NCI-H2227 treated with DMSO at 0.1 percent for 48 hours (cell line): ENCODE results near the gene APP.

Experiments used
- DNase-seq: peaks from one replicate; lab custom pipeline; 2025; lab: John Stamatoyannopoulos, UW

Gene APP

DNA sequence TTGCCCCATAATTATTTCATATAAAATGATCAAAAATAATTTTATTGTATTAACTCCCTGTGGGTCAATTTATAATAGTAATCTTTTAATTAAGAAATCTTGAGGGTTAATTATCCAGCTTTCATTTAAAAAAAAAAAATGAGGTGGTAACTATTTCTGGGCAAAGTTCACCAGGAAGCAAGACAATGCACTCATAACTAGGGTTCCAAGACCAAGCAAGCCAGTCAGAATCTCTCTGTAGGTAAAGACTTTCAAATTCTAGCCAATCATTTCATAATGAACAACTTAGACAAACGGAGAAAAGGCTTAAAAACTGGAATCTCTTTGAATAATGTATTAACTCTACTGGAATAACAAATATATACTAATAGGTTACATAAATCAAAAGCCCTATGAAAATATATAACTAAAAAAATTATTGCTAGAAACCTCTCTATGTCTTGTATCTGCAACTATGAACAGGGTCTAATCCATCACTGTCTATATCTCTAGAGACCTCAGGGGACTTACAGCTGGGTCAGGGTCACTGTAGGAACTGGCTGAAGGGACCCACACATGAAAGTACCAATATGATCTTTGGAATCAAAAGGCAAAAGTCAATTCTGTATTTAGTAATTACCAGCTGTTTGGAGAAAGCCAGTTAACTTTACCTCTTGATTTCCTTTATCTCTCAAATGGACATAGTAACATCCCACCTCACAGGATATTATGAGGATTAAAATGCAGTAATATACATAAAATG is 43.3 kb downstream of the APP start:
- DNase-seq, result no peak

DNA sequence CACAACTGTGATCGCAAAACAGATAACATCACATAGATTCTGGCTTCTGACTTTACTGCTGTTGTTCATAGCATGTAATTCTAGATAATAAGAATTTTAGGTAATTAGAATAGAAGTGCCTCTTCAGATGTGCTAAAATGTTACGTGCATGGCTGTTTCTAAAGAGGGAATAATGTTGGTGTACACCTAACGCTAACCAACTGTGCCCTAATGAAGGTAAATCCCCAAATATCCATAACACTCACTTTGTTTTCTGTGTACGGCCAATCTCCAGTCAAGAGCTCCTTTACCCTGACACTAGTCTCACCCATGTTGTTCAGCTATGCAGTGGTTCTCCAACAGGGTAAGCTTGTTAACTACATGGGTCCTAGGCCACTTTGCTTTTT is 44.4 kb downstream of the APP start:
- no peak for DNase-seq

DNA sequence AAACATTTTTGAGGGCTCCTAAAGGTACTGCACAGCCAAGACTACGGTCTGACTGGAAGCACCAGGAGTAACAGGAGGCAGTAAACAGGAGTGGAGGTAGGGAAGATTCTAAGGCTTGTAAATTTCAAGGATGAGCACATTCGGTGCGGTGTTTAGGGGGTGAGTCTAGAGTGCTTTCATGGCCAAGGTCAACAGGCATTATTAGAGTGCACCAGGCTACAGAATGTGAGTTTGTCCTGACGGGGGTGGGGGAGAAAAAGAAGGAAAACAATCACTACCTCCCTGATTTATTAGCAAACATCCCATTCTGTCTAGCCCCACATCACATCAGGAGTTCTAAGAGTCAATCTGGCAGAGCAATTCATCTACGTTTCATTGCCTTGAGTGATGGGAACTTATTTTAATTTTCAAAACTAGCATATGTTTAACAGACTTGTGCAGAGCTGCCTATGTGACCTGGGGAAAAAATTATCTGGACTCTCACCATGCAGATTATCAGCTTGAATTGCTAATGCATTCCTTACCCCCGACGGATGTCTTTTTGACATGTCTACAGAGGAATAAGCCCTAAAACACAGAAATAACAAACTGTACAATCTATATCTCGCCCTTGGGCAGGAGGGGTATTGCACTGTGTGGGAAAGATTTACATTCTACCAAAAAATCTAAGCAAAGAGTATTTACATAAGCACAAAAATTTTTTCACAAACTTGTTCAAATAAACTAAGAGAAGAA is 45.0 kb downstream of the APP start:
- no peak for DNase-seq

DNA sequence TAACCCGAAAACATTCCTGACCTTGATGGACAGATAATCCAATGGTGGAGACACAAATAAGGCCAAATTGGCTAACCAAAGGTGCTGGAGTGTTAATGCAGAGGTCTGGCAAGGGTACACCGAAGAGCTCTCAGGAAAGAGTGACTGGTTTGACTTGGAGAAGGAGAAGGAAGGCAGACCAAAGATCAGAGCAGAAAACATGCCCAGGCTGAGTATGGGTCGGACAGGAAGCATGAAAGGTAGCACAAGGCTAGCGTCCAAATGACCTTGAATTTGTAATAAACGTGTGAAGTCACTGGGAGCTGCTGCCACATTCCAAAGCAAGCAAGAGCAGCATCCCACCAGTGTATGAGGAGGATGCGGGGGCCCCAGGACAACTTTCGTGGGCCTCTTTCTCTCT is 45.7 kb downstream of the APP start:
- no peak for DNase-seq

DNA sequence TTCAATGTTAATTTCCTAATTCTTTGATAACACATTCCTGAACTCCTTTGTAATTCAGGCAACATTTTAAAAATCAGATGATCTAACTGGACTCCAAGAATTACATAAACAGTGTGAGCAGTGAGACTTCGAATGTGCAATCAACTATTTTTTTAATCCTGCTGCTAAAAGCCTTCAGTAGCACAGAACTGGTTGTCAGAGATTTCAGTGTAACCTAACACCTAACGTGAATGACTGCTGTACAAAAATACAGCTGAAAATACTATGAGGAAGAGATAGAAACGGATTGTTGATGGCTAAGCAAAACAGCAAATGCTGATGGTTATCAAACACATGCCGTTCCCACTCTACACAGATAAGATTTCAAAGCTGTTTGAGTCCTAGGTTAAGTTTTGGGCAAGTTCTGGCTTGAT is 46.1 kb downstream of the APP start:
- no peak for DNase-seq

DNA sequence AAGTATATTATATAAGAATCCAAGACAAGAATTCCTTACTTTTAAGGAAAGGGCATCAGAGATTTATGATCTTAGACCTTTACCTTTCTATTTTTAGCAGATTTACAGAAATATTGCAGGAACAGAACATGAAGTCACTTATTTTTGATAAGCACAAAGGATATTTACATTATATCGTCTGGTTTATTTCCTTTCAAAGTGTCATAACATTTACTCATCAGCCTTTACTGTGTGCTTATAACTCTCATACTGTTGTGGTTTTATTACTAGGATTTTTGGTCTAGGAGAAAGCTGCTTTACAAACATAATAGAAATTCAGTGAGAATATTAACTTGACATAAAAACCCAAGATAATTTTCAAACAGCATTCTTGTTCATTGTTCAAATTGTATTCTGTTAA is 47.6 kb downstream of the APP start:
- no peak for DNase-seq

DNA sequence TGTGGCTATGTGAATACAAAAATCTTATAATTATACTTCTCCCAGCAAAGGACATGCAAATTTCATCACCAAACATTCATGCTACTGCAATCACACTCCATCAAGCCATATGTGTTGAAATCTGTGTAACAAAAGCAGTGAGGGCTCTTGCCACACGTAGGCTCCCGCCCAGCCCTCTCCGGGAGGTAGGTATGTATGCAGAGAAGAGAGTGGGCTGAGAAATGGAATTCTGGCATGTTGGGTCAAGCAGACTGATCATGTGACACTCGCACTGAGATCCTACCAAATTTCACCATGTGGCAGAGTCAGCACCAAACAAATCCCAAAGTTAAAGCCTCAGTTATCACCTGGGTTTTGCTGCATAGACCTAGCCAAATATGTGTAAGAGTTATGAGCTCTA is 49.7 kb downstream of the APP start:
- no peak for DNase-seq

DNA sequence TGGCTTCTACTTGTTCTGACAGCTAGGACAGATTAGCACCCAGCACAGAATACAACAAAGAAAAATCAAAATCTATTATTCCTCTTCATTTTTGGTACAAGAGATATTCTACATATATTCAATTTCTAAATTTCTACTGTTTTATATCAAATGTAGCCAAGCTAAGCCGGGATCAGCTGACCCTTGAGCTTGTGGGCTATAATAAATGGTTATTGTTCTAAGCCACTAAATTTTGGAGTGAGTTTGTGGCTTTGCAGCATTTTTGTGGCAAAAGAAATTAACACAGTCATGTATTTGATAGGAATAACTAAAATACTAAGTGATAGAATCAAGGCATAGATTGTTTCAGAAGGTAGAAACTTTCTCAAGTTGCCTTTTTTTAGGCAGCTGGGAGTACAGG is 50.7 kb downstream of the APP start:
- DNase-seq, result no peak

DNA sequence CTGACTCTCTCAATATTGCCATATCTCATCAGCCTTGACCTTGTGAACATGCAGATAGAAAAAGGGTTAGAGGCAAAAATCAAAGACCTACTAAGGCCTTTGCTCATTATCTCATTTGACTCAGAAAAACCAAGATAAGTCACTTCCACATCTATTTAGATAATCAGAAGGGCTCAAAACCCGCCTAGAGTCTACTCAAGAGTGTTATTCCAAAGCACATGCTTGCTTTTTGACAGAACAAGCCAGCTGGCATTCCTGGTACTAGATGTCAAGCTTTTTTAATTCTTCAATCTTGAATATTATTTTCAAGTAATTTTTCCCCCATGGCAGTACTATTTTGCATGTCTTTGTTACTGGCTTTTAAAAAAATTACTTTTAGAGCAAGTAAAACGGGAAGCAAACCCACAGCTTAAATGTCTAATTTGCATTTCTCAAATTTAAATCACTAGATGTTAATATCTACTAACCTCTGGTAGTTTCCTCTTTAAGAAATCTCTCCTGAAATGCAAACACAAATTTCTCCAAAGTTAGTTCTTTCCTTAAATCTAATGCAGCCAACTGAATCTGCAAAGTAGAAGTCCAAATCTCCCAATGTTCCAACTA is 51.5 kb downstream of the APP start:
- DNase-seq, result no peak

DNA sequence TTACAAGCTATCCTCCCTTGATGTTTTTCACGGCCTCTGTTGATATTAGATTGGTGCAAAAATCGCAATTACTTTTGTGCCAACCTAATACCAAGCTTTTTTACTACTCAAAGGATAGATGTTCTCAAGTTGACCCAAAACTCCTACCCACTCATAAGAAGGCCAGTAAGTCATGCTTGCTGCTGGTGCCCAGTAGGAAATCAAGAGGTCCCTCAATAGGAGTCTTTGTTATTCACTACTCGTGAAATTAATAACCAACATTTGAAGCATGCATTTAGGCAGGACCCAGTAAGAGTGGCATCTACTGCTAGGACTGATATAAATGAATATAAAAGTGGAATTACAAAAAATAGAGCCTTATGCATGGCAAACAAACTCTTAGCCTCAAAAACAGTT is 52.6 kb downstream of the APP start:
- no peak for DNase-seq

DNA sequence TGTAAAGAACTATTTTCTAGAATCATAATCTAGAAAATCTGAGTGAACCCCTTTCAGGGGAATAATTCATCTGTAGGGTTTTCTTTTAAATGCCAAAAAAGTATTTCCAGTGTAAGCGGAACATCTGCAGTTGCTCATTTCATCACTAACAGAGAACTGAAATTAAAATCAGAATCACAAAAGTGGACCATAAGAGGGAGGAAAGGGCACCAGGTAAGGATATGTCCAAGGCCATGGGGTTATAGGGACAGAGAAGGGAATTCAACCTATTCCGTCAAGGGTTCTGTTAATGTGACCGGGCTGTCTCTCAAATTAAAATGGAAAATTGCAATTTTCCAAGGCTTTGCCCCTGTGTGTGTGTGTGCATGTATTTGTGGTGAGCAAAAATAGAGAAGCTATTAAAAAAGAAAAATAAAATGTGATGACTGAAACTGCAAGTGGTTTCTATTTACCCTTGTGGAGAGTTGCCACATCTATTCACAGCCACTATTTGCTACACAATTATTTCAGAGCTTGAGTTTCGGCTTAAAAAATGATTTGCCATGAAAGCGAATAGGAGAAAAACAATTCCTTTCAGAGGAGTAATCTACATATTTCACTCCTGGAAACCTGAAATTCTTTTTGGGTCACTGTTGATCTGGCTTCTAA is 53.1 kb downstream of the APP start:
- no peak for DNase-seq

DNA sequence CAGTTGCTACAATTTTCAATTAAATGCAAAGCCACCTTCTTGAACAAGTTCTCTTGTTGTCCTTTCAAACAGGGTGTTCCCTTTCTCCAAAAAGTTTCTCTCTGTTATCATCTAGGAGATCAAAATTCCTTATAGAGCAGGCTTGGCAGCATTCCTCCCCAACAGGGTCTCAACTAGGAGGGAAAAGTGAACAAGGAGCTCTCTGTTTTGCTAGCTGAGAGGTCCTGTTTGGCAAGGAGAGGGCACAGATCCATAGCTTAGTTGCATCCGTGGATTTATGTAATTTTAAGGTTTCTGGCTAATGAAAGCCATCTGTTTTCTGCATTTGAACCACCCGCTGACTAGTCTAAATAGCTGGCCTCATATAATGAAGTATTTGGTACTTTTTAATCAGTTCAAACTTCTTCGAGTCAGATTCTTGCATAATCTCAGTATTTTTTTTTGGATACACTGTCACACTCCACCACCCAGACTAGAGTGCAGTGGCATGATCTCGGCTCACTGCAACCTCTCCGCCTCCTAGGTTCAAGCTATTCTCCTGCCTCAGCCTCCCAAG is 54.0 kb downstream of the APP start:
- no peak for DNase-seq

DNA sequence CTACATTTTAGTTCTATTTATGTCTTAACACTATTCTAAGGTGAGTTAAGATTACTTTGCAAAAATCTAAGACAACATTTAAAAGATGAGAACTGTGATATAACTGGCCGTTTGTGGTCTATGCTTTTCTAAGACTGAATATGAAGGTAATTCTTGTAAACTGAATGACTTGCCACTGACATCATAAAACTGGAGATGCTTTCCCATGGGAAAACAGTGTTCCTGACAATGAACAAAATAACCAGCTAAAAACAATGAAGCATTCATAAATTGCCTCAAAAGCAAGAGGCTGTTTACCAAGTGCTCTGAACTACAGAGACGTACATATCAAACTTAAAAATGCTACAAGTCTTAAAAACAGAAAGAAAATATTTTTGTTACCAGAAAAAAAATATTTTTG is 54.7 kb downstream of the APP start:
- DNase-seq, result no peak

DNA sequence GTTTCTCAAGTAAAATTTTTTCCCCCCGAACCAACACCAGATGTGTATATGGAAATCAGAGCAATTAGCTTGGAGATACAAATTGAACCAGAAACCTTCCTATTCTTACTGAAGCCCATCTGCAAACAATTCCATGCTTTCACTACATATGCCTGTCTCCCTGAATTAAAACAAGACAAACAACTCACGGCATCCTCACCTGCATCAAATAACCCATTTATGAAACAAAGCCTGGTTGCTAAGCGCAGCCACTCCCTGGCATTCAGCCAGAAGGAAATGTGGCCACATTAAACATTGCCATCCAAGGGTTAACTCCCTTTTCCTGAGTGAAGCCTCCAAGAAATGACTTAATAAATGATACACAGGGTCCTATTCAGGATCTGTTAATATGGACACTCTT is 55.3 kb downstream of the APP start:
- no peak for DNase-seq

DNA sequence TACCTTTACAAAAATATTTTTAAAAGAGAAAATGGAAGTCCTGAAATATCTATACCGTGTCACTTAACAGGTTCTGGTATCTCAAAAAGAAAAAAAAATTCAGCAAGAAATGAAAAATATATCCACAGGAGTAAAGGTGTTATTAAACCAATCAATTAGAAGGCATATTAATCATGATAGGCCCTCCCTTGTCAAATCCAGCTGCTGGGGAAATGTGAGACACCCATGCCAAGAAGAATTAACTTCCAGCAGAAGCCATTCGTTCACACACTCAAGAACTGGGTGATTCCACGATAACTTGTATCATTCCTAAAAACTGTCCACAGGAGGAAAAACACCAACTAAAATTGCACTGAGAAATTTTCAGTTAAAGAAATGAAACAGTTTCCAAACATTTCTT is 57.6 kb downstream of the APP start:
- no peak for DNase-seq

DNA sequence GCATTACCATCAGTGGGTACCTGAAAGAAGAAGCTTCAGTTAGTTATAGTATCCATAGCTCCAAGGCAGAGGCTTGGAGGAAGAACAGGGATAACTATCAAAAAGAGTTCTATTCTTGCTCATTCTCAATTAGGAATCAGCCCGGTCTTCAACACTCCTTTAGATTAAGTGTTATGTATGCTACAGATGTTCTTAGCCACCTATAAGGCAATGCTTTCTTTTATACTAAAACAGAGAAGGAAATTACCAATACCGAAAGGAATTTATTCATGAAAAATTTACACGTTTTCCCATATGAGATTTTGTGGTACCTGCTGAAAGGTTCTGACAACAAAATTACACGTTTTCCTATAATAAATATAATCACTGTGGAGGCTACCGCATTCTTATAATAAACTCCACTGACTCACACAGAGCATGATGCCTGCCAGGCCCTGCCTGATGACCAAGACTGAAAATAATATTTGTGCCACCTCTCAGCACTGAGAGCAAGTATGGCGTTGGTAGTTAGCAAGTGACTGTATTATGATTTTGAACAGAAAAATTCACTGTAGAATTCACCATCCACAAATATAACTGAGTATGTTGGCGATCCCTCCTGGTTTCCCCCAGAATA is 58.3 kb downstream of the APP start:
- no peak for DNase-seq

DNA sequence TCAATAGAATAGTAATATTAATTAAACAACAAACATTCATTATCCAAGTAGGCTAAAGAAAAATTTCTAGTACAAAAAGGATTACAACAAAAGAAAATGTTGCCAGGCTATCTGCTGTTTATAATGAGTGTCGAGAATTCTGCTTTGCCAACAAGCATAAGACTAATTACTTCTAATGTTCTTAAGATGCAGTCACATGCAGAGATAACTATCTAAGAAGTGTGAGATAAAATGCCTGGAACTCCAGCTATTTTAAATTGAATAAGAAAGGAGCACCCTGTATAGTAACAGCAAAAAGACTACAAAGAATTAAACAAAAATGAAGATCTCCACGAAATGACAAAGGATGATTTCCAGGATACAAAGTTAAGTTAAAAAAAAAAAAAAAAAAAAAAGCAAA is 59.9 kb downstream of the APP start:
- DNase-seq, result no peak

DNA sequence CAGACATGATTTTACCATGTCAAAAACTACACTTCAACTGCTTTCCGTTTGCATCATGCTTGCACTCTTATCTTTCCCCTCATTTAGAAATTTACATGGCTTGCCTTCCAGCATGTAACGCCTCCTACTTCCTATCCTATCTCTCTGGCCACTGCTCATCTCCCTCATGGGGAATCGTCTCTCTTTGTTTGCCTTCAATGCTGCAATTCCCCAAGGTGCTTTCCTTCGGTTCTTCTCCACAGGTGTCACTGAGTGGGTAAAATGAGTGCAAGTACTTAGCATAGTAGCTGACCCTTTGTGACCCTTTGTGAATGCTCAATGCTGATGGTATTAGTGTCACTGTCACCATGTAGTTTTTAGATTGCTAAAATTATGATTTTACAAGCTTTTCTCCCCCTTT is 63.1 kb downstream of the APP start:
- no peak for DNase-seq

DNA sequence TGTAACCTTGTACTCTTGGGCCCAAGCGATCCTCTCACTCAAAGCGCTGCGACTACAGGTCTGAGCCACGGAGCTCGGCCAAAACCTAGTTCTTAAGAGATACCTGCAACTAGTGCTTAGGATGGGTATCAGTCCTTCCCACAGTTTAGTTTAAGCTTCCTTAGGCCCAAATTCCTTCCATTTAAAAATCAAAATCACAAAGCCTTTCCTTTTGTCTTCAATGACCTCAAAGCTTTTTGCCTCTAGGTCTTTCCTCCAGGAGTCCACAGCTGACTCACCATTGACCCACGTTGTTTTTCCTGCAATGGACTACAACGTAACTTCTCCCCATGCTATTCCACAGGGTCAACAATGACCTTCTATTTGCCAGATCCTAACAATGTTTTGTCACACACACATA is 64.0 kb downstream of the APP start:
- no peak for DNase-seq

DNA sequence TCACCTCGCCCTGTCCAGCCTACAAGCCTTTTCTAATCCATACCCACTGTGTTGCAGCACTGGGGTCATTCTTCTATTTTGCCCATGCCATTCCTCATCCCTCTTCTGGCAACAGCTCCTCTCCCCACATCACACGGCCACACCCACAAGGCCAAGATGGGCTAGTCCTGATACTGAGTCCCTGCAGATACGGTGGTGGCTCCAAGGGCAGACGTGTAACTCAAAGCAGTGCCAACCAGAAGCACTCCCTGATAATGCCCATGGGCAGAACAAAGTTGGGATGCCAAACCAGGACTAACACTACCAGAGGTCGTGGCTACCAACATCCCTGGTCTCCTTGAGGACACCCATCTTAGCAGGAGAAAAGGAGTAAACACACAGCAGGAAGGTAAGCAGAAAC is 64.8 kb downstream of the APP start:
- no peak for DNase-seq

DNA sequence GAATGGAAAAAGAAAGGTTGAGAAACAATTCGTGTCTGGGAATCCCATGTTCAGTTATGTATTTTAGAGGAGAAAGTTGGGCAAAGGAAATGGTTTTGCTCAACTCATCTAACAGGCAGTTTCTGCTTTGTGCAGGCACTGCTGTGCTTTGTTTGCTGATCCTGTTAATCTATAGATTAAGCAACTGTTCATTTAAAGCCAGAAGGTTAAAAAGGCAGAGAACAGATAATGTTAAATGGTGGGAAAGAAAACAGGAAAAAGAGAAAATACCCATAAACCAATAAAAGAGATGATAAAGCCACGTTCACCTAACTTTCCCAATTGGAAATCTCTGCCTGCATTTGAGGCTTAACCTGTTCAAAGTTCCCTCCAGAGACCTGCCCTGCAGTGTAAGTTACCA is 70.0 kb downstream of the APP start:
- DNase-seq, result no peak

DNA sequence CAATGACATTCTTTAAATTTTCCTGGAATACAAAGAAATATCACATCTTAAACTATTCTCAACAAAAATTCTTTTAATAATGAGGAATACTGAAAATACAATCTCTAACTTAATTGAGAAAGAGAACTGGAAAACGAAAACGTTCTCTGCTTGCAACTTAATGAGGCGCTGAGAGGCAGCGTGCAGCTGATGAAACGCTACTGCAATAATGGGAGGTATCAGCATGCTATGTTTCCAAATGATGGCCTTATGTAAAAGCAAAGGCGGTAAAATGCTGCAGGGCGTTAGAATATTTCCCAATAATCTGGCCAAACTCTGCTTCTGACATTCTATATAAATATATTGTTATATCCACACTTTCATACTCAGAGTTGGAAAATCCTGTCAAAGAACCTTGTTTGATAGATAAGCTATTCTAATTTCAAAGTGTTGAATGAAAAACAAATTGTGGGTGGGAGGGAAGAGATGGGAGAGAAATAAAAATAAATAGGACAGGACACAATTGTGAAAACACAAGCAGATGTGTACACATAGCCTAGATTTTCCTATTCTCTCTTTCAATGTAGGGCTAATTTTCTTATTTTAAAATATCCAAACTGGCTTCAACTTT is 70.9 kb downstream of the APP start:
- DNase-seq, result peak; percentile 32
